Heart left ventricle (tissue), 13 donors: ENCODE results near the gene ZNF479.

Experiments used
- CTCF ChIP-seq, 12 donors: fragments of 200-600 bp; sonication (generic) in 4 of 12; IDR thresholded peaks; one replicate each; pipeline versions ENCODE4 v1.5.0 to v1.8.0; 2018 to 2022; ENCODE audit warnings: antibody characterized with exemption in 12 of 12, mild to moderate bottlenecking in 5 of 12
- POLR2A ChIP-seq, 2 donors: fragments of 450-650 bp; IDR thresholded peaks; one replicate each; pipeline ENCODE4 v1.6.1; 2017; ENCODE audit warnings: antibody characterized with exemption in 2 of 2, mild to moderate bottlenecking in 2 of 2, moderate library complexity in 2 of 2
- donor health status: ischemic (EF 13 %, LVEDD 7.1; RV severe dilation, severe dysfunction).
- donor health status: DM: no; HTN: yes; CAD: no.
- donor health status: DM: no; HTN: no; CAD: no.
- donor health status: ischemic (EF 25% LVEDD 6.9; RV normal size, moderate dysfunction).
- donor health status: ischemic (EF 25% LVEDD 5.7; RV mildly dilated, moderate dysfunction).
- donor health status: ischemic (EF 35%, LVEDD 5.7; RV mildly dilated, moderate dysfunction).
- donor health status: nonischemic (EF 11% LVEDD 7.7; RV severe dilation, severe dysfunction).
- donor health status: DM: yes; HTN: yes; CAD: no.
- donor health status: PGD.
- donor health status: ischemic (EF 29% LVEDD 5.4; RV normal size, mild dysfunction).
- donor health status: nonischemic (EF 23%, LVEDD 6.1; RV moderate dilation, normal function).

DNA sequence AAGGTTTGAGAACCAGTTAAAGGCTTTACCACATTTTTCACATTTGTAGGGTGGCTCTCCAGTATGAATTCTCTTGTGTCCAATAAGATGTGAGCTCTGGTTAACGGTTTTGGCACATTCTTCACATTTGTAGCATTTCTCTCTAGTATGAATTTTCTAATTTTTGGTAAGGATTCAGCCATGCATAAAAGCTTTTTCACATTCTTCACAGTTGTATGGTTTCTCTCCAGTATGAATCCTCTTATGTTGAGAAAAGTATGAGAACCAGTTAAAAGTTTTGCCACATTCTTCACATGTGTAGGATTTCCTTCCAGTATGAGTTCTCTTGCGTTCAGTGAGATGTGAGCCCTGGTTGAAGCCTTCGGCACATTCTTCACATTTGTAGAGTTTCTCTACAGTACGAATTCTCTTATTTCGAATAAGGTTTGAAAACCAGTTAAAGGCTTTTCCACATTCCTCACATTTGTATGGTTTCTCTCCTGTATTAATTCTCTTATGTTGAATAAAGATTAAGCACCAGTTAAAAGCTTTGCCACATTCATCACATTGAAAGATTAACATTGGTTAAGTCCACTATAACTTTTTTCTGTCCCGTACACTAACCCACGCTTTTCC, 33.2 kb upstream of the ZNF479 start:
- TF ChIP-seq CTCF (IDR thresholded peaks at IDR 0.05) (no peak), POLR2A (IDR thresholded peaks at IDR 0.05) (no peak)
